Activated CD4-positive, alpha-beta T cell treated with anti-CD3 and anti-CD28 coated beads for 48 hours (primary cell): ENCODE data around the gene CENPVL2.
"Not testable (repeated sequence)": the region's sequence is repeated elsewhere in the genome, so short reads cannot be mapped to it uniquely, and the experiment has no call there.

Source experiments
- DNase-seq: peaks from one replicate; pipeline ENCODE4 v3.0.0-alpha.2; 2020

Gene CENPVL2

DNA sequence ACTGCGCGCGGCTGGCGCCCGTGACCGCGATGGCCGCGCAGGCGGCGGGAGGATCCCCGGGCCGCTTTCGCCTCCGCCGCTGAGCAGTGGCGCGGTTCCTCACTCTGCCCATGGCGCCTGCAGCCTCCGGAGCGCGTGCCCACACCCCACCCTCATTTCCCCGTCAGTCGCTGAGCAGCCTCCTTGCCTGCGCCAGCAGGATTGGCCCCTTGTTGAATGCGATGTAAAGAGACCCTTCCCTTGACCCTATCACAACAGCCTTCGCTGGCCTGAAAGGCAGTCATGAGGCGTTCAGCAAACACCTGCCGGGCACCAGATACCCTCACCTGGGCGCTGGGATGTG, at the start of gene CENPVL2:
TSS of gene CENPVL2 (minus strand) at position 112 of the 343 bp plus-strand sequence. CDS start at position 112, 0 bp downstream.
- DNase-seq, result not testable (repeated sequence)

DNA sequence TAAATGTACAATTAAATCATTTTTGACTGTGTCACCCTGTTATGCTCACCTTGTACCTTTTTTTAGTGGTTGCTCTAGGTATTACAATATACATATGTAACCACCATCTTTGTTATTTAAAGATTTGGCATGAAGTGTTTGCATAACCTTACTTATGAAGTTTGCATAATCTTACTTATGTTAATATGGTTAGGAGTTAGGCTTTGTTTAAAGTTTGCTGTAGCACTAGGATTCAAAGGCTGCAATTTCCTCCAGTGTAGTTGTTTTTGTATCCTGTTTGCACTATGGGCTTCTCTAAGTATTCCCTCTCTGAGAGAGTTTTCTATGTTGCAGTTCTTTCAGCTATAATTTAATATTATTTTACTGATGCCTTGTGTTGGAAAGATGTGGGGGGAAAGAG, 45.6 kb upstream of the CENPVL2 start:
- DNase-seq, result no peak

DNA sequence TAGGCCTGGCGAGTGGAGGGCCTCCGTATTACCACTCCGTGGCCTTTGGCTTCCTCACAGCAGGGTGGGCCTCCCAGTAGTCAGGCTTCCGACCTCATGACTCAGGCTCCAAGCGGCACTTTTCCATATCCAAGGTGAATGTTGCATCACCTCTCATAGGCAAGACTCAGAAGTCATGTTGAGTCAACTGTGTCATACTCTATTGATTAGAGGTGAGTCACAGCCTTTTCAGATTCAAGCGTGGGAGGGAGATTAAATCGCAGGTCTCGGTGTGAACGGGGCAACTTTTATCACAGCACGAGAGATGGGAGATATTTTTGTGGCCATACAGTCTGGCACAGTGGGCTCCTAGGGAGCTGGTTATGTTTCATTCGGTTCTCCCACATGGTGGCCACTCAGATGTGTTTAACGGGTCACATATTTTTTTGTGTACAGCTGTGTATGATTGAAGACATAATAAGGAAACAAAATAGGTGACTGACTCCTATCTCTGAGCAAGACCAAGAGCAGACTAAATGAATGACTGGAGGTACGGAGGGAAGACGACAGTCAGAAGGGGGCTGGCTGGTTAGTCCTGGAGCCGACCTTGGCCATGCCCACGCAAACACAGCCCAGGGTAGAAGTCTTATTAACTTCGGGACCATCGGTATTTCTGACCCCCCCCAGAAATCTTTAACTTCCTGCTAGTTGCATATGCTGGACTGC, 30.5 kb upstream of the CENPVL2 start:
- DNase-seq, result not testable (repeated sequence)

DNA sequence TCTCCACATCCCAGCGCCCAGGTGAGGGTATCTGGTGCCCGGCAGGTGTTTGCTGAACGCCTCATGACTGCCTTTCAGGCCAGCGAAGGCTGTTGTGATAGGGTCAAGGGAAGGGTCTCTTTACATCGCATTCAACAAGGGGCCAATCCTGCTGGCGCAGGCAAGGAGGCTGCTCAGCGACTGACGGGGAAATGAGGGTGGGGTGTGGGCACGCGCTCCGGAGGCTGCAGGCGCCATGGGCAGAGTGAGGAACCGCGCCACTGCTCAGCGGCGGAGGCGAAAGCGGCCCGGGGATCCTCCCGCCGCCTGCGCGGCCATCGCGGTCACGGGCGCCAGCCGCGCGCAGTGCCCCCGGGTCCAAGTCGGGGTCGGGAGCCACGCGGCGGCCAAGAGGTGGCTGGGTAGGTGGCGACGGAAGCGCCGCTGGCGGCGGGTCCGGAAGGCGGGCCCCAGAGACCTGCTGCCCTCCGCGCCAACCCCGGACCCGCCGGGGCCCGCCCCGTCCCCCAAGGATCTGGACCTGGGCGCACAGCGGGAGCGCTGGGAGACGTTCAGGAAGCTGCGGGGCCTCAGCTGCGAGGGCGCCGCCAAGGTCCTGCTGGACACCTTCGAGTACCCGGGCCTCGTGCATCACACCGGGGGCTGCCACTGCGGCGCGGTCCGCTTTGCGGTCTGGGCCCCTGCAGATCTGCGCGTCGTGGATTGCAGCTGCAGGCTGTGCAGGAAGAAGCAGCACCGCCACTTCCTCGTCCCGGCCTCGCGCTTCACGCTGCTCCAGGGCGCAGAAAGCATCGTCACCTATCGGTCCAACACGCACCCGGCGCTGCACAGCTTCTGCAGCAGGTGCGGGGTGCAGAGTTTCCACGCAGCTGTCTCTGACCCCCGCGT, 27.9 kb upstream of the CENPVL2 start, which contains the start of gene CENPVL1:
TSS of gene CENPVL1 (plus strand) at position 236 of the 888 bp plus-strand sequence. CDS start at position 236, 0 bp downstream.
- not testable (repeated sequence) for DNase-seq

DNA sequence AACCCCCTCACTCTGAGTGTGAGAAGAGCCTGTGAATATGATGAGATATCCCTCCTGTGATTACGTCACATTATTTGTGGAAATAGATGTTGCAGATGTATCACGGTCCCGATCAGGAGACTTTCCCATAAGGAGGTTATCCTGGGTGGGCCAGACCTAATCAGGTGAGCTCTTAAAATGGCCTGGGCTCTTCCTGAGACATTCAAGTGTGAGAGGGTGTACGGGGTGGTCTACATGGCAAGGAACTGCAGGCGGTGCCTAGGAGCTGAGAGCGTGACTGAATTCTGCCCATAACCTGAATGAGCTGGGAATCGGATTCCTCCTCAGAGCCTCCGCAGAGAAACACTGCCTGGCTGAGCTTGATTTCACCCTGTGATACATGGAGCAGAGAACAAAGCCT, 14.8 kb upstream of the CENPVL2 start:
- DNase-seq, result no peak

DNA sequence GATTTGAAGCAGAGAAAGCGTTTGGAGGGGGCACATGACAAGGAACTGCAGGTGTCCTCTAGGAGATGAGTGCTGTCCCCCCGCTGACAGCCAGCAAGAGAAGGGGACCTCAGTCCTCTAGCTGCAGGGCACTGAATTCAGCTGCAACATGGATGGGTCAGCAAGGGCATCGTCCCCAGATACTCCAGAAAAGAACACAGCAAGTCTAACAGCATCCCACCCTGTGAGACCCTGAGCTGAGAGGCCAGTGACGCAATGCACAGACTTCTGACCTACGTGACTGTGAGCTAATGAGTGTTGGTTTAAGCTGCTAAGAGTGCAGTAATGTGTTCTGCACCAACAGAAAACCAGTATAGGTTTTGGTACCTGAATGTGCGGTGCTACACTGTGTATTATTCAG, 11.6 kb upstream of the CENPVL2 start:
- no peak for DNase-seq

DNA sequence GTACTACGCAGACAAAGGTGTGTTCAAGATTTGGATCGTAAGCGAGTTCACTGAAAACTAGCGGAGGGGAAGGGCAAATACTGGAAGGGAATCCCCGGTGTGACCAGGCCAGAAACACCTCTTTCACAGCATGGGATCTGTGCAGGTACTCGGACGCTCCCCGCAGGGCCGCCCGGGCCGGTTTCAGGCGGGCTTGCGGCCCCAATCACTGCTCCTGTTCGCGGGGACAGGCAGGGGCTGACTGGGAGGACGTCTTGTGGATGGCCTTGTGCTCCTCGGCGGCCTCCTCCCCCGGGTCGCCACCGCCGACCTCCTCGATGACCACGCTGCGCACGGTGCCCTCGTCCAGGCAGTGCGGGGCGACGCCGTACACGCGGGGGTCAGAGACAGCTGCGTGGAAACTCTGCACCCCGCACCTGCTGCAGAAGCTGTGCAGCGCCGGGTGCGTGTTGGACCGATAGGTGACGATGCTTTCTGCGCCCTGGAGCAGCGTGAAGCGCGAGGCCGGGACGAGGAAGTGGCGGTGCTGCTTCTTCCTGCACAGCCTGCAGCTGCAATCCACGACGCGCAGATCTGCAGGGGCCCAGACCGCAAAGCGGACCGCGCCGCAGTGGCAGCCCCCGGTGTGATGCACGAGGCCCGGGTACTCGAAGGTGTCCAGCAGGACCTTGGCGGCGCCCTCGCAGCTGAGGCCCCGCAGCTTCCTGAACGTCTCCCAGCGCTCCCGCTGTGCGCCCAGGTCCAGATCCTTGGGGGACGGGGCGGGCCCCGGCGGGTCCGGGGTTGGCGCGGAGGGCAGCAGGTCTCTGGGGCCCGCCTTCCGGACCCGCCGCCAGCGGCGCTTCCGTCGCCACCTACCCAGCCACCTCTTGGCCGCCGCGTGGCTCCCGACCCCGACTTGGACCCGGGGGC, 567 bp downstream of the CENPVL2 start:
- DNase-seq, result not testable (repeated sequence)

DNA sequence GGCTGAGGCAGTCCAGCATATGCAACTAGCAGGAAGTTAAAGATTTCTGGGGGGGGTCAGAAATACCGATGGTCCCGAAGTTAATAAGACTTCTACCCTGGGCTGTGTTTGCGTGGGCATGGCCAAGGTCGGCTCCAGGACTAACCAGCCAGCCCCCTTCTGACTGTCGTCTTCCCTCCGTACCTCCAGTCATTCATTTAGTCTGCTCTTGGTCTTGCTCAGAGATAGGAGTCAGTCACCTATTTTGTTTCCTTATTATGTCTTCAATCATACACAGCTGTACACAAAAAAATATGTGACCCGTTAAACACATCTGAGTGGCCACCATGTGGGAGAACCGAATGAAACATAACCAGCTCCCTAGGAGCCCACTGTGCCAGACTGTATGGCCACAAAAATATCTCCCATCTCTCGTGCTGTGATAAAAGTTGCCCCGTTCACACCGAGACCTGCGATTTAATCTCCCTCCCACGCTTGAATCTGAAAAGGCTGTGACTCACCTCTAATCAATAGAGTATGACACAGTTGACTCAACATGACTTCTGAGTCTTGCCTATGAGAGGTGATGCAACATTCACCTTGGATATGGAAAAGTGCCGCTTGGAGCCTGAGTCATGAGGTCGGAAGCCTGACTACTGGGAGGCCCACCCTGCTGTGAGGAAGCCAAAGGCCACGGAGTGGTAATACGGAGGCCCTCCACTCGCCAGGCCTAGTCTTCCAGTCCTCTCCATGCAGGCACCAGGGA, 2.8 kb downstream of the CENPVL2 start:
- not testable (repeated sequence) for DNase-seq

DNA sequence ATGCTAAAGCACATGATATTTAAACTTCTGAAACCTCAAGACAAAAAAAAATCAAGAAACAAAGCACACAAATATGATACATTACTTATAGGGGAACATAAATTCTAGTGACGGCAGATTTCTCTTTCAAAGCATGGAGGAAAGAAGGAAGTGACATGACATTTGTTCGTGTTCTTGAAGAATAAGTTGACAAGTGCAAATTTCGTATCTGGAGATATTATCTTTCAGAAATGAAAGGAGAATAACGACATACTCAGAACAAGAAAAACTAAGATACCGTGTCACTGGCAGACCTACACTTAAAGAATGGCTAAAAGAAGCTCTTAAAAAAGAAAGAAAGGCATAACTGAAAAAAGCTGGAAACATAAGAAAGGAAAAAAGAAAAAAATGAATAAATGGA, 16.6 kb downstream of the CENPVL2 start:
- DNase-seq, result no peak

DNA sequence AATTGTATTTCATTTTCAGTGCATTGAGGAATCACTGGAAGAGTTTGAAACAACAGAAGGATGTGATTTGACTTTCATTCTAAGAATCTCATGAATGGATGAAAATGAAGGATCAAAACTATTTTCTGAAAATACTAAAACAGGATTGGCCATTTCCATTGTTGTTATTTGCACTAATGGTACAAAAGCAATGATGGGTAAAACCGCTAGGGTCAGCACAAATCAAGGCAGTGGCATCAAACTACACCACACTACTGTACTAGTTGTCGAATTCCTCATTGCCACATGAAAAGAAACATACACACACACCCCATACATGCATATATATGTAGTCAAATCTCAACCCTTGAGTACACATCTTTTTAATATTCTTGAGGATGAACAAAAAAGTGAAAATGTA, 39.3 kb downstream of the CENPVL2 start:
- DNase-seq, result no peak

DNA sequence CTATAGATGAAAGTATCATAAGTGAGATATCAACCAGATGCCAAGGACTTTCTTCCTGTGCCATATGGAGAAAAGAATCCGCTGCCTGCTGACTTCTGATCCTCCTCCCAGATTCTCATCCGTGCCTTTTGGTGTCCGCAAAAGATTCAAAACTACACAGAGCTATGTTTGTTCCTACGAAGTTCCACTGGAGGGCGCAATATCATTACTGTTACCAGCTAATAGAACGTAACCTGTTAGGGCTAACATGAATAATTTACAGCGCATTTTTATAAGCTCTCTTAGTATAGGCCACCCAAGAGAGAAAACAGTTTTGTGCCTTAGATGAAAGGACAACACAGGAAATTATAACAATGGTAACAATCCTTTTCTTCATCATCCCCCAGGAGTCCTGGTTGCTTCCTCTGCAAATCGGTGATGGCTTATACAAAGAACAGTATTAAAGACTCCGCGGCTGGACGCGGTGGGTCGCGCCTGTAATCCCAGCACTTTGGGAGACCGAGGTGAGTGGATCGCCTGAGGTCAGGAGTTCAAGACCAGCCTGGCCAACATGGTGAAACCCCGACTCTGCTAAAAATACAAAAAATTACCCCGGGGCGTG, 41.1 kb downstream of the CENPVL2 start:
- no peak for DNase-seq

DNA sequence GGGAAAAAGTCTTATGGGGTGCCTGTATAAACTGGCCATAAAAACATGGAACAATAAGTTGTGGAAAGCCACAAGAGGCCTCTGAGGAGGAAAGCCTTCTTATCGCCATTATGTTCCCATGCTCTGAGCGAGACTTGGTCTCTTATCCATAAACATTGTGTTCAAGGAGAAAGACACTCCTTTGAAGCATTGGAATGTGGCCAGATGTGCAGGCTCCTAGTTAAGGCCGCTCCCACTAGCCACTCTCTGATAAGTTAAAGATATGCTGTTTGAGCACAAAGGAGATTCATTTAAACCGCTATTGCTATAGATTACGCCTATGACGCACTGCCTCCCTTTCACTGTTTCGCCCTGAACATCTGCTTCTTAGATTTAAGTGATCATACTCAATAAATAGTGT, 46.1 kb downstream of the CENPVL2 start:
- DNase-seq, result not testable (repeated sequence)
